GM21576 (cell line): ENCODE measurements around the gene TMEM253.

Source experiments
- ATAC-seq: cut with Tn5 transposase; IDR thresholded peaks from one replicate; pipeline ENCODE4 v1.9.1; 2021; ENCODE audit warnings: mild to moderate bottlenecking, moderate library complexity; ENCODE audit not compliant: unreplicated experiment

Gene TMEM253

DNA sequence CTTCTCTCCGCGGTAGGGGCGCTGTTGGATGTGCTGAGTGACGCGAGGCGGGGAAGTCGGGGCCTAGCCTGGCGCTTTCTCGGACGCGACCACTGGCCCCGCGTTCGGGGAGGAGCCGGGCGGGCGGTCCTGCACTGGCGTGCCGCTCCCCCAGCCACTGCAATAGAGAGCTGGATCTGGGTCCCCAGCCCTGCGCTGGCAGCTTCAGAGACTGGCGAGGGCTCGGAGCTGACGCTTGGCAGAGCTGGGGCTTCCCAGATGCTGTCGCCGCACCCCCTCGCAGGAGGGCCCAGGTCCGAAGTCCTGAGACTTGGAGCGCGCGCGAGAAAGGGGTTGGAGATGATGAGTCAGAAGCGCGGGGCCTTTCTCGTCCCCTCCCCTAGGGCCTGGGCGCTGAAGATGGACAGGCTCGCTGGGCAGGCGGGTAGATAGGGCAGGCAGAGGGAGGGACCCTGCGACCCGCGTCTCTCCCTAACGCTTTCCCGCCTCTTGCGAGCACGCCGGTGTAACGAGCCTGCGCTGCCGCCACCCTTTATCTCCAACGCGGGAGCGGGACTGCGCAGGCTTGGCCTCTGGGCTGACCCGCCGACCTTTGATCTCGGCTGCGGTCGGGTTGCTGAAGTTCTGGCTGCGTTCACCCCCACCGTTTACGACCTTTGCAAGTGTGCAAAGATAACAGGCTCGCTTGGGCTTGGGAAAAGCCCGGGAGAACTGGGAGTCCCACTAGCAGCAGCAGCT lies 3.0 kb downstream of the TMEM253 start:
- peak; percentile 88 for ATAC-seq

GRCh38 chr14:21104448-21105060 lies 3.7 kb downstream of the TMEM253 start:
- ATAC-seq: peak; percentile 39

DNA sequence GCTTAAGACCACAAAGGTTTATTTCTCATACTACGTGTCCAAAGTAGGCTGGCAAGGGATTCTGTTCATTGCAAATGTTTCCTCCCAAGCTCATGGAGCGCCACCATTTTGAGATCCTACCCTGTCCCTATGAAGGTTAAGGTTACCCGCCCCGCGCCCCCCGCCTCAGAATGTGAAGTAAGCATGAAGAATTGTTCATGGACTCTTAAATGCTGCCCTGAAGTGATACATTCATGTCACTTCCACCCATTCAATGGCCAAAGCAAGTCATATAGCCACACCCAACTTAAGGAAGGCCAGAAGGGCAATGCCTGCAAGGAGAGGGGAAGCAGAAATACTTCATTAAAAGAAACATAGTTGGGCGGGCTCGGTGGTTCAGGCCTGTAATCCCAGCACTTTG lies 4.2 kb downstream of the TMEM253 start:
- ATAC-seq: no peak

- no peak for ATAC-seq
Measured at GRCh38 chr14:21106176-21106497, 5.3 kb downstream of the TMEM253 start.

- no peak for ATAC-seq
Measured at GRCh38 chr14:21106498-21107282, 5.8 kb downstream of the TMEM253 start.

DNA sequence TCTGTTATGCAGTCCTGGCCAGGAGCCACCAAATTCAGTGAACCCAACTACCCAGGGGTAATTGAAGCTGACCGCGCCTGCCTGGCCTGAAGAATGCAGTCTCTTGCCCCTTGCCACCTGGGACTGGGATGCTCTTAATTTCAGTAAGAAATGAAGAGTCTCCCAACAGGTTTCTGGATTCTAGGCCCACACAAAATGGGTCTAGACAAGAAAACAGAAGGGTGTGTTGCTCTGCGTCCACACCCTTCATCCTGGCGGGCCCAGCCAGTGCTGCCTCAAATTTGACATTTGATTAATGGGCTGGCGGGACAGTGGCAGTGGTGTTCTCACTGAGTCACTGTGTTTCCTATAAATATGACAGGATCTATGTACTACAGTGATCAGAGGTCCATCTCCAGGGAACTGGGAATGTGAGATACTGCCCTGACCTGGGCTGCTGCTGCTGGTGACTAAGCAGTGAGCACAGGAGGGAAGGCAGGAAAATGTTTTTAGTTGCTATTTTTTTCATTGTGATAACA lies 6.5 kb downstream of the TMEM253 start:
- no peak for ATAC-seq

GRCh38 chr14:21108791-21109190 lies 7.9 kb downstream of the TMEM253 start:
- no peak for ATAC-seq

- peak; percentile 42 for ATAC-seq
Measured at GRCh38 chr14:21109377-21110138, 8.7 kb downstream of the TMEM253 start.

DNA sequence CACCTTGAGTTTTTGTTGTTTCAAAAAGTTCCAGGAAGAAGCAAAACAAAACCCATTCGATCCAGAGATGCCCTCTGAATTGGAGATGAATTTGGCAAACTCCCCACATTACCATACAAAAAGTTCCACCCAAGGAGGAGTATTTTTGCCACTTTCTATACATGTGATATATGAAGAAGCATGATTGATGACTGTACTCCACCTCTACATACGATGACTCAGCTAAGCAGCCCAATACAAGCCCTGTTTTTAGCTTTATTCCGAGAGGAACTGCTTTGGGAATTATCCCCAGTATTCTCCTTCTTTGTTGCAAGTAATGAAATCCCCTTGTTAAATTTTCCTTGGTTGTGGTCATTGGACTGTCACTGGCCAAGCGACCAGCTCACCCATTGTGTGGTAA lies 11.4 kb downstream of the TMEM253 start:
- no peak for ATAC-seq

- ATAC-seq: no peak
Measured at GRCh38 chr14:21113369-21113768, 12.5 kb downstream of the TMEM253 start.

DNA sequence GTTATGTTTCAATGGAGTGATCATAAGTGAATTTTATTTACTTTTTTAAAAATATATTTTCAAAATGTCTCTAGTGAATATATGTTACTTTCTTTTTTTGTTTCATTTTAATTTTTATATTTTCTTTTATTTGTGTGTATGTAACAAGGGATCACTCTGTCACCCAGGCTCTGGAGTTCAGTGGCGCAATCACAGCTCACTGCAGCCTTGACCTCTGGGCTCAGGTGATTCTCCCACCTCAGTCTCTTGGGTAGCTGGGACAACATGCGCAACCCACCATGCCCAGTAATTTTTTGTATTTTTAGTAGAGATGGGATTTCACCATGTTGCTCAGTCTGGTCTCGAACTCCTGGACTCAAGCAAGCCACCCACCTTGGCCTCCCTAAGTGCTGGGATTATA lies 18.1 kb downstream of the TMEM253 start:
- ATAC-seq: no peak

DNA sequence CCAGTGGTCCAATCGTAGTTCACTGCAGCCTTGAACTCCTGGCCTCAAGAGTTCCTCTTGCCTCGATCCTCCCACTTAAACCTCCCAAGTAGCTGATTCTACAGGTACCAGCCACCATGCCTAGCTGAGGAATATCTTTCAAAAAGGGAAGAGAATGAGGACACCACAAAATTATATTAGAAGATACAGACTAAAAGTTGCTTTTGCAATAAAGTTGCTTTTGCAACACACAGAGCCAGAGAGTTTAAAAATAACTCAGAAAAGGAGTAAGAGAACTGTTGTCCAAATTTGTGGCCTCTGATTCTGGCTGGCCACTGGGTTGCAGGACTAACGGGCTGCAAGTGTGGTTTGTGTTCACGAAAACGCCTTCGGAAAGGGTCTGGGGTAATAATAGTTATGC lies 19.8 kb downstream of the TMEM253 start:
- no peak for ATAC-seq

- no peak for ATAC-seq
Measured at GRCh38 chr14:21121122-21121521, 20.3 kb downstream of the TMEM253 start.

GRCh38 chr14:21123429-21123828 lies 22.6 kb downstream of the TMEM253 start:
- ATAC-seq: no peak

DNA sequence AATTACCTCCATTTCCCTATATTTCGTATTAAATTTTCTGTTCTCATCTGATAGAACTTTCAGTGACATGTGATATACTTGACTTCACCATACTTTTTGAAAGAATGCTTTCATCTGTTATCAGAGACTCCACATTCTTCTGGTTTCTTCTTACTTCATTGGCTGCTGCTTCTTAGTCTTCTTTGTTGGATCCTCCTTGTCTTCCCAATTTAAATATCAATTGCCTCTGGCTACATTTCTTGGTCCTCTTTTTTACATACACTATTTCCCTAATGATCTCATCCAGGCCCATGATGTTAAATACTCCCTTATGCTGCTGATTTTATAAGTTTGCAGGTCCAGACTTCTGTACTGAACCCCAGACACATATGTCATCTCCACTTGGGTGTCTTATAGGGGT lies 33.0 kb downstream of the TMEM253 start:
- no peak for ATAC-seq

DNA sequence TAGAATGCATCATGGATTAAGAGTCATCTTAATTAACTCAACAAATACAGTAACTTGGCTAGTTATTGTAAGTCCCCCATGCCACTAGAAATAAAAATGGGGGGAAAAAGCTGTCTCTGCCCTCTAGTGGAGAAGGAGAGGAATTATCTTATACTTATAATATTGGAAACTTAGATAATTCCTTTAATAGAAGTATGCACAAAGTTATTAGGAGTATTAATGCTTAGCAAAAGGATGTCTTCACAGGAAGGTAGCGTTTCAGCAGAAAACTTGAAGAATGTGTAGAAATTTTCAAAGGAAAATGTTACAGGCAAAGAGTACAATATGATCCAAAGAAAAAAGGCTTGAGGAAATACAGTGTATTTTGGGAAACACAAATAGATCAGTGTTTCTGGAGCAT lies 35.2 kb downstream of the TMEM253 start:
- no peak for ATAC-seq

GRCh38 chr14:21142357-21142756 lies 41.5 kb downstream of the TMEM253 start:
- no peak for ATAC-seq

GRCh38 chr14:21145437-21145836 lies 44.6 kb downstream of the TMEM253 start:
- no peak for ATAC-seq

GRCh38 chr14:21149641-21150367 lies 48.9 kb downstream of the TMEM253 start:
- no peak for ATAC-seq
